GM12872 (cell line): ENCODE data around the gene SLC45A2.

Experiments
- CTCF ChIP-seq: IDR thresholded peaks from 3 replicates; pipeline ENCODE4 v1.5.1; 2011; ENCODE audit warnings: low read depth, mild to moderate bottlenecking, low read length, moderate library complexity; ENCODE audit not compliant: insufficient read depth

The SLC45A2 gene

GRCh38 chr5:33984671-33985124 is at the start of gene SLC45A2:
SLC45A2 (minus strand) TSS chr5:33984693; CDS start chr5:33984583, 110 bp downstream.
- no peak for TF ChIP-seq CTCF

GRCh38 chr5:34031966-34032365 is 47.5 kb upstream of the SLC45A2 start:
- no peak for TF ChIP-seq CTCF

- no peak for TF ChIP-seq CTCF
These were observed 46.6 kb upstream of the SLC45A2 start for GRCh38 chr5:34031117-34031516.

- TF ChIP-seq CTCF: no peak
These were observed 45.6 kb upstream of the SLC45A2 start for GRCh38 chr5:34030048-34030447.

- TF ChIP-seq CTCF: no peak
These were observed 43.9 kb upstream of the SLC45A2 start for GRCh38 chr5:34028349-34028748.

- TF ChIP-seq CTCF: no peak
These were observed 41.7 kb upstream of the SLC45A2 start for GRCh38 chr5:34026089-34026761.

- TF ChIP-seq CTCF: no peak
These were observed 37.7 kb upstream of the SLC45A2 start for GRCh38 chr5:34022121-34022705.
